Uterus (tissue), 2 donors: ENCODE results near the gene PDGFD.

Source experiments
- CTCF ChIP-seq, 4 experiments: fragments of 200-600 bp in 2 of 4; fragments of 450-650 bp in 2 of 4; sonication (generic) in 2 of 4; IDR thresholded peaks; one replicate each; pipeline ENCODE4 v1.5.1; 2016 to 2019; ENCODE audit warnings: antibody characterized with exemption in 4 of 4, mild to moderate bottlenecking in 2 of 4, moderate library complexity in 1 of 4
- POLR2A ChIP-seq, 2 donors: fragments of 450-650 bp; IDR thresholded peaks; one replicate each; pipeline ENCODE4 v1.6.1; 2016; ENCODE audit warnings: antibody characterized with exemption in 2 of 2, mild to moderate bottlenecking in 1 of 2, moderate library complexity in 1 of 2

DNA sequence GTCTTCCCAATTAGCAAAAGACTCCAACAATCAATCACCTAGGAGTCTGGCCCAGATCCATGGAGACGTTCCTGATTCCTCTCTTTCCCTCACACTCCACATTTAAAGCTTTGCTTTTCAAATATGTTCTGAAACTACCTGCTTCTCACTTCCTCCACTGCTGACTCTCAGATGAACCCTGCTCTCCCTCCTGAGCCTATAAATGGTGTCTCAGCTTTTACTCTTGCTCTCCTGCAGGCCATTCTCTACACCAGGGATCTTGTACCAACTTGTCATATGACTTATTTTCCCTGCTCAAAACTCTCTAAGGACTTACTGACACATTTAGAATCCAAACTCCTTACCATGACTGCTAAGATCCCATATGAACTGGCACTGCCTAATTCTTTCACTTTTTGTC is 265.9 kb downstream of the PDGFD start:
- no peak for TF ChIP-seq CTCF (IDR thresholded peaks at IDR 0.05)
- TF ChIP-seq POLR2A (IDR thresholded peaks at IDR 0.05): no peak
